K562 (cell line): Measurements from ENCODE around the gene AMMECR1. TPM values are rescaled to one million over a fixed set of nuclear protein-coding genes. Genes with fewer than 3 reads are reported as not detected.
A peak's percentile ranks its signal among the peaks of the same experiment; 100 is the strongest.

Source experiments
- ATAC-seq: fragments of 200-7000 bp; cut with Tn5 transposase; 3 replicates; pipeline ENCODE4 v1.9.1; 2020; ENCODE audit warnings: moderate library complexity
- BruUV-seq: library from RNA; stranded (reverse); fragments of 400-500 nt; replicated peaks from 2 replicates; lab custom pipeline; 2021; lab: Mats Ljungman, UMichigan
- CTCF ChIA-PET: fragments of 300-600 bp; formaldehyde crosslinking; extraction: SDS; loops from one replicate; lab custom pipeline; 2021; ENCODE audit warnings: low intra/inter-chr PET ratio; lab: Yijun Ruan, JAX
- POLR2A ChIA-PET: fragments of 300-600, 350-650 bp; sonication (Branson Sonifier 250); formaldehyde crosslinking; extraction: SDS; loops from one replicate; lab custom pipeline; 2021; ENCODE audit warnings: antibody characterized with exemption, inconsistent platforms; lab: Yijun Ruan, JAX
- DNase-seq, 4 experiments: peaks; one replicate each; pipeline versions ENCODE4 v3.0.0 to v3.0.0-alpha.2; 2011 to 2018; ENCODE audit warnings: low spot score in 3 of 4, mixed read lengths in 3 of 4; ENCODE audit errors: extremely low read depth in 1 of 4
- FAIRE-seq: peaks from 2 replicates; lab custom pipeline; 2011; peaks lifted over from hg19 to GRCh38; lab: Jason Lieb, UNC
- H2AFZ ChIP-seq: 2 replicates; pipeline ENCODE4 v1.6.0; 2011; ENCODE audit warnings: low read depth, low read length, control low read depth, inconsistent platforms
- H3K27ac ChIP-seq: fragments of 200-600 bp; 3 replicates; pipeline ENCODE4 v1.8.0; 2011; ENCODE audit warnings: low read depth, mild to moderate bottlenecking, control low read depth, inconsistent platforms, low read length, moderate library complexity, mixed read lengths; ENCODE audit errors: extremely low read depth
- H3K27me3 ChIP-seq, 2 experiments: fragments of 300-600 bp in 1 of 2; 2 replicates in 1 of 2; 3 replicates in 1 of 2; pipeline versions ENCODE4 v1.6.0 to v1.8.0; 2011; ENCODE audit warnings: inconsistent platforms in 2 of 2, low read length in 2 of 2, mild to moderate bottlenecking in 1 of 2, mixed read lengths in 1 of 2, moderate library complexity in 1 of 2; ENCODE audit not compliant: control insufficient read depth in 2 of 2, insufficient read depth in 2 of 2
- H3K36me3 ChIP-seq: fragments of 300-600 bp; 3 replicates; pipeline ENCODE4 v1.8.0; 2011; ENCODE audit warnings: mild to moderate bottlenecking, low read length, inconsistent platforms; ENCODE audit not compliant: control insufficient read depth, insufficient read depth
- H3K4me1 ChIP-seq, 2 experiments: fragments of 200-600 bp in 1 of 2; replicated peaks in 1 of 2; 2 replicates in 1 of 2; 3 replicates in 1 of 2; pipeline versions ENCODE4 v1.5.1 to v1.8.0; 2011; ENCODE audit warnings: inconsistent platforms in 2 of 2, low read length in 2 of 2, mild to moderate bottlenecking in 1 of 2, mixed read lengths in 1 of 2, moderate library complexity in 1 of 2; ENCODE audit not compliant: control insufficient read depth in 2 of 2, insufficient read depth in 2 of 2
- H3K4me2 ChIP-seq: 2 replicates; pipeline ENCODE4 v1.6.1; 2011; ENCODE audit warnings: low read length, control low read depth, inconsistent platforms, mixed read lengths; ENCODE audit not compliant: insufficient read depth
- H3K4me3 ChIP-seq: fragments of 200-600 bp; sonication (generic), shearing (Covaris generic); 2 replicates; pipeline ENCODE4 v1.5.1; 2016; ENCODE audit warnings: control low read depth, inconsistent platforms
- H3K79me2 ChIP-seq: fragments of 200-600 bp; 3 replicates; pipeline ENCODE4 v1.8.0; 2011; ENCODE audit warnings: low read length, inconsistent platforms; ENCODE audit not compliant: control insufficient read depth, insufficient read depth
- H3K9ac ChIP-seq, 2 experiments: 2 replicates each; pipeline versions ENCODE4 v1.6.0 to v1.6.1; 2011; ENCODE audit warnings: low read depth in 2 of 2, low read length in 2 of 2, control low read depth in 1 of 2, inconsistent platforms in 1 of 2, mild to moderate bottlenecking in 1 of 2, mixed read lengths in 1 of 2; ENCODE audit not compliant: insufficient read depth in 1 of 2
- H3K9me1 ChIP-seq: one replicate; pipeline ENCODE4 v1.6.0; 2011; ENCODE audit warnings: inconsistent platforms, mild to moderate bottlenecking, low read length, moderate library complexity; ENCODE audit not compliant: control insufficient read depth, insufficient read depth
- H3K9me3 ChIP-seq: replicated peaks from 2 replicates; pipeline ENCODE4 v1.5.1; 2011; ENCODE audit warnings: low read depth, low read length, inconsistent platforms; ENCODE audit not compliant: control insufficient read depth, insufficient read depth
- H4K20me1 ChIP-seq: replicated peaks from 2 replicates; pipeline ENCODE4 v1.6.1; 2011; ENCODE audit warnings: low read length, inconsistent platforms, mixed read lengths; ENCODE audit not compliant: control insufficient read depth, insufficient read depth
- CEBPG ChIP-seq, 3 experiments: fragments of 200-800 bp in 1 of 3; sonication (Bioruptor generic) in 1 of 3; sonication (generic) in 1 of 3; formaldehyde crosslinking in 1 of 3; IDR thresholded peaks in 2 of 3; conservative IDR thresholded peaks in 1 of 3; 2 replicates each; pipeline versions ENCODE4 v1.6.1 to v1.8.0; 2016 to 2022; ENCODE audit warnings: missing compliant biosample characterization in 2 of 3, missing genetic modification characterization in 2 of 3, mild to moderate bottlenecking in 1 of 3, missing genetic modification reagents in 1 of 3
- CREB1 ChIP-seq, 2 experiments: sonication (generic) in 1 of 2; formaldehyde crosslinking in 1 of 2; IDR thresholded peaks; 2 replicates each; pipeline versions ENCODE4 v1.6.1 to v1.8.0; 2012 to 2022; ENCODE audit warnings: inconsistent platforms in 1 of 2, mild to moderate bottlenecking in 1 of 2, missing genetic modification reagents in 1 of 2, moderate library complexity in 1 of 2
- KLF13 ChIP-seq: fragments of 450-650 bp; IDR thresholded peaks from 2 replicates; pipeline ENCODE4 v1.6.1; 2016; ENCODE audit warnings: missing genetic modification characterization, low read depth, mild to moderate bottlenecking, missing compliant biosample characterization, moderate library complexity, borderline replicate concordance
- KLF16 ChIP-seq: IDR thresholded peaks from 2 replicates; pipeline ENCODE4 v1.6.1; 2016; ENCODE audit warnings: antibody characterized with exemption
- MCM2 ChIP-seq: fragments of 450-650 bp; IDR thresholded peaks from 2 replicates; pipeline ENCODE4 v1.6.1; 2017; ENCODE audit warnings: low read depth, mild to moderate bottlenecking
- RAD21 ChIP-seq, 2 experiments: fragments of 250-450 bp in 1 of 2; fragments of 450-650 bp in 1 of 2; sonication (Bioruptor Pico) in 1 of 2; formaldehyde crosslinking in 1 of 2; IDR thresholded peaks in 1 of 2; conservative IDR thresholded peaks in 1 of 2; 2 replicates each; pipeline versions ENCODE4 v1.4.0 to v1.8.0; 2020 to 2022; ENCODE audit warnings: mild to moderate bottlenecking in 2 of 2, moderate library complexity in 1 of 2
- TCF7L2 ChIP-seq: fragments of 150-350 bp; IDR thresholded peaks from 2 replicates; pipeline ENCODE4 v1.6.1; 2016; ENCODE audit warnings: low read depth, mild to moderate bottlenecking, low read length, moderate library complexity
- TOE1 ChIP-seq, 2 experiments: fragments of 450-650 bp in 1 of 2; sonication (generic) in 1 of 2; formaldehyde crosslinking in 1 of 2; IDR thresholded peaks; 2 replicates each; pipeline versions ENCODE4 v1.7.1 to v1.8.0; 2016 to 2022; ENCODE audit warnings: borderline replicate concordance in 2 of 2, mild to moderate bottlenecking in 2 of 2, antibody characterized with exemption in 1 of 2, inconsistent platforms in 1 of 2, low read depth in 1 of 2, missing genetic modification reagents in 1 of 2, moderate library complexity in 1 of 2
- ZFX ChIP-seq: sonication (generic); formaldehyde crosslinking; IDR thresholded peaks from 2 replicates; pipeline ENCODE4 v1.8.0; 2022; ENCODE audit warnings: mild to moderate bottlenecking, missing genetic modification reagents, moderate library complexity
- ZNF263 ChIP-seq: sonication (generic); formaldehyde crosslinking; IDR thresholded peaks from 2 replicates; pipeline ENCODE4 v1.8.0; 2022; ENCODE audit warnings: mild to moderate bottlenecking, missing genetic modification reagents, borderline replicate concordance
- ZNF274 ChIP-seq: IDR thresholded peaks from 2 replicates; pipeline ENCODE4 v1.6.1; 2011; ENCODE audit warnings: low read depth, mild to moderate bottlenecking, low read length, moderate library complexity, borderline replicate concordance
- ZNF780A ChIP-seq: fragments of 250-450 bp; sonication (Bioruptor Pico); IDR thresholded peaks from 2 replicates; pipeline ENCODE4 v1.5.0; 2021; ENCODE audit warnings: mild to moderate bottlenecking
- WGBS: fragments of 100-300 bp; shearing (Covaris generic); methylation state at CpG from one replicate; pipeline ENCODE4 v1.1.6; 2016; ENCODE audit warnings: low coverage, mixed read lengths; ENCODE audit not compliant: insufficient coverage; ENCODE audit errors: missing lambda C conversion rate; 5-methylcytosine and 5-hydroxymethylcytosine counted together
- in situ Hi-C: fragments of 300-500 bp; cut with MboI; formaldehyde crosslinking; loops from 4 replicates; pipeline ENCODE4 v1.15.0; 2018; ENCODE audit warnings: inconsistent platforms, mixed read lengths
- intact Hi-C: fragments of 100-400 bp; cut with micrococcal nuclease; formaldehyde crosslinking; loops from 2 replicates; pipeline ENCODE4 v1.14.2; 2022
- polyA plus RNA-seq, 8 experiments: library from polyadenylated mRNA; depleted of rRNA in 4 of 8; stranded (reverse) in 5 of 8; unstranded in 3 of 8; fragments of >200 nt; fragmentation: Nextera tagmentation in 2 of 8; fragmentation: Illumina TruSeq in 1 of 8; extraction: Ambion mirVana in 2 of 8; extraction: Trizol in 1 of 8; gene quantifications; 2 replicates each; pipeline versions ENCODE4 v1.2.1 to v1.2.3, GENCODE V29; 2011 to 2014; ENCODE audit warnings: inconsistent platforms in 1 of 8, missing spikeins in 1 of 8
- total RNA-seq, 7 experiments: library from RNA; depleted of rRNA in 6 of 7; stranded (reverse); fragments of >200 nt in 6 of 7; fragmentation: Illumina TruSeq in 2 of 7; extraction: Trizol in 2 of 7; gene quantifications; 2 replicates each; pipeline versions ENCODE4 v1.2.1 to v1.2.3, GENCODE V29; 2011 to 2021; ENCODE audit warnings: low replicate concordance in 1 of 7
- TF ChIP-seq, protein P1 (sequence below), 2 experiments: fragments of 150-350 bp in 1 of 2; IDR thresholded peaks; 2 replicates each; pipeline ENCODE4 v1.6.1; 2012 to 2016; ENCODE audit warnings: low read depth in 2 of 2, low read length in 2 of 2, mild to moderate bottlenecking in 1 of 2, moderate library complexity in 1 of 2
- TF ChIP-seq, protein P2 (sequence below): fragments of 450-650 bp; formaldehyde crosslinking; IDR thresholded peaks from 2 replicates; pipeline ENCODE4 v1.4.0; 2020; ENCODE audit warnings: mild to moderate bottlenecking, moderate library complexity

AMMECR1 gene
- total and polyA plus RNA-seq, 9 of the 15 experiments (the other 6 are each of a cell fraction or from before 2014, with no cell fraction given) = 13.9 to 36.7 (median 23.6) TPM

DNA sequence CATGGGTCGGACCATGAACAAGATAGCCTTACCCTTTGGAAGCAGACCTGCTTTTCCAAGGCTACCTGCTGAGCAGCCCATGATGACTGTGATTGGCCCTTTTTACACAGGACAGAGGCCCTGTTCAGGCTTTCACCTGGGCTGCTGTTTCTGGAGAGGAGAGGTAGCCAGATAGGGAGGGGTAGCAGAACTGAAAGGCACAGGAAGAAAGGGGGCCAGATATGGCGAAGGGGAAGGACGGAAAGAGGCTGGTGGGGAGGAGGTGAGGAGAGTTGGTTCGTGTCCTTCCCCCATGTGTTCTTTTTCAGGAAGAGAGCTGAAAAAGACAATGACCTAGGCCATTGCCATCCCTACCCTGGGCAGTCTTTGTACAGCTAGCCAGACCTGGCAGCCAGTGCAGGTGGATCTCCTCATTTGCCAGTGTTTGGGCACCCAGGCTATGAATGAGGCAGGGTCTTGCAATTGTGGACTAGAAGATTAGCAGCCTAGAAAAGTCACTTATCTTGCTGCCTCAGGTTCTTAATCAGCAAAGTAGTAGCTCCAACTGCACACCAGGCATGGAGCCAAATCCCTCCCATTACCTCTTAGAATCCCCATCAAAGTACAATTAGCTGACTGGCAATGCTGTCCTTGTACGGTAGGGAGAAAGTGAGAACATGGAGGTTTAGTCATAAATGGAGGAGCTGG lies 139.6 kb downstream of the AMMECR1 start:
- peaks cover 24 to 46% of the 10 kb centered on the region in 2 experiments for H3K4me1 ChIP-seq
- FAIRE-seq = peak; percentile 98
- TF ChIP-seq ZFX (CRISPR knock-in tag) (no peak; the same call in 1 of the 2 replicates), CREB1 (IDR thresholded peaks at IDR 0.05) (no peak; the same call in 1 of the 2 replicates), CREB1 (CRISPR knock-in tag; IDR thresholded peaks at IDR 0.05) (no peak), ZNF263 (no peak), TCF7L2 (no peak), RAD21 (CRISPR knock-in tag; conservative IDR thresholded peaks at IDR 0.05 in 1 of 2, IDR thresholded peaks at IDR 0.05 in 1 of 2) (0 out of 4 replicates have a peak, but pooled peaks of 1 of the 2 experiments have one; percentile 2), KLF13 (no peak), TOE1 (IDR thresholded peaks at IDR 0.05; ENCODE audit: borderline replicate concordance) (no peak), TOE1 (CRISPR knock-in tag; IDR thresholded peaks at IDR 0.05; ENCODE audit: borderline replicate concordance, low read depth) (no peak), CEBPG (CRISPR knock-in tag; IDR thresholded peaks at IDR 0.05) (no peak), CEBPG (tag; conservative IDR thresholded peaks at IDR 0.05 in 1 of 2, IDR thresholded peaks at IDR 0.05 in 1 of 2) (no peak), ZNF274 (0 out of 2 replicates have a peak, but pooled peaks have one; percentile 57), ZNF780A (CRISPR knock-in tag) (no peak), MCM2 (no peak), KLF16 (peak; percentile 90)
- TF ChIP-seq, protein P1, sequence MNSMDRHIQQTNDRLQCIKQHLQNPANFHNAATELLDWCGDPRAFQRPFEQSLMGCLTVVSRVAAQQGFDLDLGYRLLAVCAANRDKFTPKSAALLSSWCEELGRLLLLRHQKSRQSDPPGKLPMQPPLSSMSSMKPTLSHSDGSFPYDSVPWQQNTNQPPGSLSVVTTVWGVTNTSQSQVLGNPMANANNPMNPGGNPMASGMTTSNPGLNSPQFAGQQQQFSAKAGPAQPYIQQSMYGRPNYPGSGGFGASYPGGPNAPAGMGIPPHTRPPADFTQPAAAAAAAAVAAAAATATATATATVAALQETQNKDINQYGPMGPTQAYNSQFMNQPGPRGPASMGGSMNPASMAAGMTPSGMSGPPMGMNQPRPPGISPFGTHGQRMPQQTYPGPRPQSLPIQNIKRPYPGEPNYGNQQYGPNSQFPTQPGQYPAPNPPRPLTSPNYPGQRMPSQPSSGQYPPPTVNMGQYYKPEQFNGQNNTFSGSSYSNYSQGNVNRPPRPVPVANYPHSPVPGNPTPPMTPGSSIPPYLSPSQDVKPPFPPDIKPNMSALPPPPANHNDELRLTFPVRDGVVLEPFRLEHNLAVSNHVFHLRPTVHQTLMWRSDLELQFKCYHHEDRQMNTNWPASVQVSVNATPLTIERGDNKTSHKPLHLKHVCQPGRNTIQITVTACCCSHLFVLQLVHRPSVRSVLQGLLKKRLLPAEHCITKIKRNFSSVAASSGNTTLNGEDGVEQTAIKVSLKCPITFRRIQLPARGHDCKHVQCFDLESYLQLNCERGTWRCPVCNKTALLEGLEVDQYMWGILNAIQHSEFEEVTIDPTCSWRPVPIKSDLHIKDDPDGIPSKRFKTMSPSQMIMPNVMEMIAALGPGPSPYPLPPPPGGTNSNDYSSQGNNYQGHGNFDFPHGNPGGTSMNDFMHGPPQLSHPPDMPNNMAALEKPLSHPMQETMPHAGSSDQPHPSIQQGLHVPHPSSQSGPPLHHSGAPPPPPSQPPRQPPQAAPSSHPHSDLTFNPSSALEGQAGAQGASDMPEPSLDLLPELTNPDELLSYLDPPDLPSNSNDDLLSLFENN (IDR thresholded peaks at IDR 0.05; ENCODE audit: low read depth in 2 of 2, low read length in 2 of 2) = peak in 1 of 2 experiments; percentile 81; a peak in 2 of 4 replicates
- TF ChIP-seq, protein P2, sequence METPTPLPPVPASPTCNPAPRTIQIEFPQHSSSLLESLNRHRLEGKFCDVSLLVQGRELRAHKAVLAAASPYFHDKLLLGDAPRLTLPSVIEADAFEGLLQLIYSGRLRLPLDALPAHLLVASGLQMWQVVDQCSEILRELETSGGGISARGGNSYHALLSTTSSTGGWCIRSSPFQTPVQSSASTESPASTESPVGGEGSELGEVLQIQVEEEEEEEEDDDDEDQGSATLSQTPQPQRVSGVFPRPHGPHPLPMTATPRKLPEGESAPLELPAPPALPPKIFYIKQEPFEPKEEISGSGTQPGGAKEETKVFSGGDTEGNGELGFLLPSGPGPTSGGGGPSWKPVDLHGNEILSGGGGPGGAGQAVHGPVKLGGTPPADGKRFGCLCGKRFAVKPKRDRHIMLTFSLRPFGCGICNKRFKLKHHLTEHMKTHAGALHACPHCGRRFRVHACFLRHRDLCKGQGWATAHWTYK = no peak

More for the DNA sequence above, 139.6 kb downstream of the AMMECR1 start:
- Histone ChIP-seq H3K27ac (peak overlapping the region; percentile 94), H3K9ac (peak overlapping the region; percentile 62 to 88), H3K4me3 (no peak overlapping the region), H3K79me2 (peaks cover 12% of the 10 kb centered on the region), H3K4me2 (peak overlapping the region; percentile 81), H3K9me1 (peaks cover 4% of the 10 kb centered on the region), H2AFZ (peak overlapping the region; percentile 74; the same call in 1 of the 2 replicates), H3K27me3 (no peaks in the 10 kb centered on the region), H3K9me3 (no peaks in the 10 kb centered on the region; the same call in 1 of the 2 replicates), H4K20me1 (no peaks in the 10 kb centered on the region), H3K36me3 (peaks cover 33% of the 10 kb centered on the region; the same call in 2 of the 3 replicates)
- intact Hi-C loops = loop anchor here (5.0 kb wide), 1 partner anchor 139 kb away; the partner anchor contains the start of gene AMMECR1
- DNase-seq = peak; percentile 39 to 95 (median 63)
- no TSS peak for BruUV-seq
- in situ Hi-C loops = no loop called here
- ChIA-PET CTCF (no interaction called here), POLR2A (interaction anchor here (0.8 to 2.2 kb wide), 7 partner anchors 10 to 233 kb away, joined by 3 to 7 read pairs (median 4); partner anchors contain the start of gene AMMECR1)
- WGBS = 0% methylated on average over 3 of the region's 5 CpGs
- ATAC-seq = peak; percentile 86
